ENCODE results near the gene L3MBTL1.
"Not testable (repeated sequence)": the region's sequence is repeated elsewhere in the genome, so short reads cannot be mapped to it uniquely, and the experiment has no call there.

Gene L3MBTL1

GRCh38 chr20:43507150-43508080 lies at the start of gene L3MBTL1:
Gene L3MBTL1 (plus strand): TSS chr20:43507697. CDS start chr20:43513504, 5,807 bp downstream.
- peak; percentile 30 for DNase-seq

- peak; percentile 33 for DNase-seq
Measured at GRCh38 chr20:43458422-43458924, 49.0 kb upstream of the L3MBTL1 start.

GRCh38 chr20:43459022-43459942 lies 48.2 kb upstream of the L3MBTL1 start:
- DNase-seq: peak; percentile 24

GRCh38 chr20:43460172-43460829 lies 47.2 kb upstream of the L3MBTL1 start:
- no peak for DNase-seq

GRCh38 chr20:43460830-43461200 lies 46.7 kb upstream of the L3MBTL1 start:
- DNase-seq: no peak

- no peak for DNase-seq
Measured at GRCh38 chr20:43461894-43462659, 45.4 kb upstream of the L3MBTL1 start.

GRCh38 chr20:43462660-43463526 lies 44.6 kb upstream of the L3MBTL1 start:
- no peak for DNase-seq

GRCh38 chr20:43463527-43464218 lies 43.8 kb upstream of the L3MBTL1 start:
- no peak for DNase-seq

GRCh38 chr20:43464219-43464790 lies 43.2 kb upstream of the L3MBTL1 start:
- DNase-seq: no peak

GRCh38 chr20:43465625-43465943 lies 41.9 kb upstream of the L3MBTL1 start:
- no peak for DNase-seq

- DNase-seq: no peak
Measured at GRCh38 chr20:43467589-43467988, 39.9 kb upstream of the L3MBTL1 start.

- DNase-seq: no peak
Measured at GRCh38 chr20:43472671-43473380, 34.7 kb upstream of the L3MBTL1 start.

GRCh38 chr20:43473381-43473704 lies 34.2 kb upstream of the L3MBTL1 start:
- DNase-seq: no peak

- no peak for DNase-seq
Measured at GRCh38 chr20:43477193-43477592, 30.3 kb upstream of the L3MBTL1 start.

- no peak for DNase-seq
Measured at GRCh38 chr20:43477619-43478018, 29.9 kb upstream of the L3MBTL1 start.

- DNase-seq: no peak
Measured at GRCh38 chr20:43490038-43490437, 17.5 kb upstream of the L3MBTL1 start.

- no peak for DNase-seq
Measured at GRCh38 chr20:43492101-43492500, 15.4 kb upstream of the L3MBTL1 start.

- DNase-seq: no peak
Measured at GRCh38 chr20:43495388-43495787, 12.1 kb upstream of the L3MBTL1 start.

GRCh38 chr20:43502021-43502420 lies 5.5 kb upstream of the L3MBTL1 start:
- not testable (repeated sequence) for DNase-seq

- DNase-seq: no peak
Measured at GRCh38 chr20:43506238-43506637, 1.3 kb upstream of the L3MBTL1 start.
